Jurkat, Clone E6-1 (cell line): ENCODE results near the gene TCN1.

Experiments used
- DNase-seq: peaks from one replicate; pipeline ENCODE4 v3.0.0-alpha.2; 2011; ENCODE audit warnings: low read depth, low spot score
- H3K4me3 ChIP-seq: 2 replicates; pipeline ENCODE4 v1.5.1; 2011; ENCODE audit warnings: mild to moderate bottlenecking, low read length, control low read depth, moderate library complexity

Gene TCN1

DNA sequence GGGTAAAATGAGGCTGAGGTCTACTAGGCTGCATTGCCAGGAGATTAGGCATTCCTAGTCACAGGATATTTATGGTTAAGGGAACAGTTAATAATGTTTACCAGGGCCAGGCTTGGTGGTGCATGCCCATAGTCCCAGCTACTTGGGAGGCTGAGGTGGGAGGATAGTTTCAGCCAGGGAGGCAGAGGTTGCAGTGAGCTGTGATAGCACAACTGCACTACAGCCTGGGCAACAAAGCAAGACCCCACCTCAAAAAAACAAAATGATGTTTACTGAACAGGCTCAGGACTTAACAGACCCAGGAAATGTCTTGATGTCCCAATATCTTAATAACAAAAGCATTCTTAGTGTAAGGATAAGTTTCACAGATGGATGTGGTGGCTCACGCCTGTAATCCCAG, 52.9 kb downstream of the TCN1 start:
- no peak overlapping the region for H3K4me3 ChIP-seq
- DNase-seq = no peak

- H3K4me3 ChIP-seq = no peak overlapping the region
Measured at GRCh38 chr11:59812220-59812619, 54.1 kb downstream of the TCN1 start.

GRCh38 chr11:59810911-59811259, 55.4 kb downstream of the TCN1 start:
- H3K4me3 ChIP-seq = peak overlapping the region; percentile 97
- no peak for DNase-seq

More at GRCh38 chr11:59812220-59812619, 54.1 kb downstream of the TCN1 start:
- DNase-seq = no peak

DNA sequence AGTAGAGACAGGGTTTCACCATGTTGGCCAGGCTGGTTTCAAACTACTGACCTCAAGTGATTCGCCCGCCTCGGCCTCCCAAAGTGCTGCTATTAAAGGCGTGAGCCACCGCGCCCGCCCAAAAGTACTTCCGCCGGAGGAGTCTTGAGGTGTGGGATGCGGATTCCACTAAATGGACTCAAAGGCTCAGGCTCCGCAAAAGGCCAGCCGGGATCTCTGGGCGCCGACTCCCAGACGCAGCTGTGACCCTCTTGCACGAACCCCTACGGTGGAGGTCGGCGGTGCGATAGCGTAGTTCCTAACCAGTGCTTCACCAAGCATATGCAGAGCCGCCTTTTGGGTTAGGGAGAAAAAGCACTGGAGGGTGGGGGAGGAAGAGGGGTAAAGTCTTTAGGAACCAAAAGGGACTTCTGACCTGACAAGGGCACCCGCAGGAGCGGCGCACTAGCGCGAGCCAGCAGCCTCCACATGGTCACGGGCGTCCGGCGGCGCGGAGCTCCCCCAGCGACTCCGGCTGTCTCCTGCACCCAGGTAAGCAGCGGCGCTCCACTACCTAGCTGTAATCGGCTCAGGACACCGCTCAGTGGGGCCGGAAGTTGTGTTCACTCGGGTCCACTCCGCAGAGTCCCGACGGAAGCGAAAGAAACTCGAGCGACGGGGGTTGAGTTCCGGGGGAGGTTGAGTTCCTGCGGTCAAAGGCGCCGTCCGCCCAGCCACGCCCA, 55.9 kb downstream of the TCN1 start, which contains the start of gene MRPL16:
TSS of gene MRPL16 (minus strand) at position 590 of the 722 bp plus-strand sequence. CDS start at position 470, 120 bp downstream.
- DNase-seq = peak; percentile 91
- H3K4me3 ChIP-seq = peak within 1 kb of the TSS; percentile 97

DNA sequence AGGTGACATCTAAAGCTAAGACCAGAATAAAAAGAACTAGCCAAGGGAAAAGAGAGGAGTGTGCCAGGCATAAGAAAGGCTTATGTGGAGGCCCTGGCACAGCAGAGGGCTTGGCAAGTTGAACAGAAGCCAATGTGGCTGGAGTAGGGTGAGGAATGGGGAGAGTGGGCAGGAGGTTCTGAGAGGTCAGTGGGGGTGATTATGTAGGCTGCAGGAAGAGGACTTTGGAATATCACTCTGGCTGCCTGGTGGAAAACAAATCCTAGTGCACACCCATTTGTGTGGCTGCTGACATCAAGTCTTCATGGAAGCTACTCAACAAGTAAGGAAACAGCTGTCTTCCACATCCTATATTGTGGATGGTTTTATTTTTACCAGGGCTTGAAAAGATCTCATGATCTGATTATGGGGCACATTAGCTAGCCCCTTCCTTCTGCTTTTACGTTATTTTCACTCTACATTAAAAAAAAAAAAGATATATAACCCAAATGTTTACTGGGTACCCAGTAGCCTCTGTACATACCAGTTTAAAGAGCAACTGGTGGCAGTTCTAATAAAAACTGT, 59.2 kb downstream of the TCN1 start:
- DNase-seq = no peak
- H3K4me3 ChIP-seq = no peak overlapping the region

DNA sequence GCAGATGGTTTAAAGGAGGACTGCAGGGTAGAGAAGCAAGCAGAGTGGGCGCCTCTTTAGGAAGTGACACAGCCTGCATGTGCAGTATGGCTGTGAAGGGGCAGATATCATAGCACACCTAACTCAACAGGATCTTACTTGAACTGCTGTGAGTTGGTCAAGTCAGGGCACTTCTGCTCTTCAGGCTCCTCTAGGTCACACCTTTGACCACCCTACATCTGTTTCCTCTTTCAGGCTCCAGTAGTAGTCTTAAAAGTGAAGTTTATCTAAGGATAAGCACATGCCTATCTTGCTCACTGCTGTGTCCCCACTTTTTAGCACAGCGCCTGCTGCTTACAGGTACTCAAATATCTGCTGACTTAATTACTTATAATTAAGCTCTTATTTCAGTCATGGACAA, 62.2 kb downstream of the TCN1 start:
- DNase-seq = no peak
- H3K4me3 ChIP-seq = no peak overlapping the region
